Measurements from ENCODE around the gene ERGIC2.

ERGIC2 gene

DNA sequence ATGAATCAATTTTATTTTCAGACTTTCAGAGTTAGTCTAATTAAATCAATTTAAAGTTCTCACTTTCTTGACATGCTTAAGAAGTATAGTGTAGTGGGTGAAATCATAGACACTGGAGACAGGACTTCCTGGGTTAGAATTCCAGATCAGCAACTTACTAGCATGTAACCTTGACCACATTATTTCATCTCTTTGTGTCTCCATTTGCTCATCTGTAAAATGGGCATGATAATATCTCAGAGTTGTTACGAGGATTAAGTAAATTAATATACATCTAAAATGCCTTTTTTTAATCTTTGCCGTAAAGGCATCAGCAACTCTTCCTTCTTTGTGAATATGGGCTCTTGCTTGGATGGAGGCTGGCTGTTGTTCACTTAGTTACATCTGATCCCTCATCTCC is 1.3 kb upstream of the ERGIC2 start:
- intact Hi-C loops (cut with DNase I) = loop anchor here (5.0 kb wide), 1 partner anchor 70 kb away; no protein-coding TSS in a partner anchor
- no peak for DNase-seq

DNA sequence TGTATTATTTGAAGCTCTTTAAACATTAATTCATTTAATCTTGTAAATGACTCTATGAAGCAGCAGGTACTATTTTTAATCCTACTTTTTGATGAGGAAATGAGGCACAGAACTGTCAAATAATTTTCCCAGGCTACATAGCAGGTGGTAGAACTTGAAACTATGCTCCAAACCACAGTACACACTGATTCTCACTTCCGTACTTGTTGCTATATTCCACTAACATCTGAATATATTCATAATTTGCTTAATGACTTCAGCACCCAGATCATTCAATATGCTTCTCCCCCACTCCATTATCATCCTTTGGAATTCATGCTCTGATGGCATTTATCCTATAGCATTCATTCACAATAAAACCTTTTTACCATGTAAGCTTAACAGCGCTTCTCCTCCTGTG is 4.9 kb downstream of the ERGIC2 start:
- no peak for DNase-seq
- intact Hi-C loops (cut with DNase I) = no loop called here

DNA sequence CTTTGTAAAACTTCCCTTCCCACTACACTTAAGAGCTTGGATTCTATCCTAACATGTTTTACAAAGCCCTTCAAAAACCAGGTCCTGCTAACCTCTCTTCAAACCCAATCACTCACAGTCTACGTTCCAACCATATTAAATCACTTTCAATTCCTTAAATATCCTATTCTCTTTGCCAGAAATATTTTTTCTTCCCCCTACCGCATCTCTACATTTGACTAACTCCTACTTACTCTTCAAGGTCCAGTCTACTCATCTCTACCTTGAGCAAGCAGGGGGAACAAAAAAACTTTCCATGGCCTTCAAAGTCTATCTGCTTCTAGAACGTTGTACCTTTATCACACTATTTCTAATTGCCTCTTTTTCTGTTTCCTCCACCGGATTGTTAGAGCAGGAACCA is 6.1 kb downstream of the ERGIC2 start:
- no peak for DNase-seq
- intact Hi-C loops (cut with DNase I) = no loop called here

DNA sequence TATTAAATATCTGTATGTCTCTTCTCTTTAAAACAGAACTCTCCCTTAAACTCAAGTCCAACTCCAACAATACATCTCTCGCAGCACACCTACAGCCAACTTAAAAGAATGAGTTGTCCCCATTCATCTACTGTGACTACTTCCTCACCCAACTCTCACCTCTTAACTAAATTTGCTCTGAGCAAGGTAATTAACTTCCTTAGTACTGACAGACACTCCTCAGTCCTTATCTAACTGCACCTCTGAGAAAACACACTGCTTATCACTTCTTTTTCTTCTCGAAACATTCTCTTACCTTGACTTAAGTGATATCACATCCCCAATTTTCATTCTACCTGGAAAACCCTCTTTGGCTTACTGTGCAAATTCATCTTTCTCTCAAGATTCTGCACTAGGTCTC is 7.0 kb downstream of the ERGIC2 start:
- intact Hi-C loops (cut with DNase I) = no loop called here
- no peak for DNase-seq

DNA sequence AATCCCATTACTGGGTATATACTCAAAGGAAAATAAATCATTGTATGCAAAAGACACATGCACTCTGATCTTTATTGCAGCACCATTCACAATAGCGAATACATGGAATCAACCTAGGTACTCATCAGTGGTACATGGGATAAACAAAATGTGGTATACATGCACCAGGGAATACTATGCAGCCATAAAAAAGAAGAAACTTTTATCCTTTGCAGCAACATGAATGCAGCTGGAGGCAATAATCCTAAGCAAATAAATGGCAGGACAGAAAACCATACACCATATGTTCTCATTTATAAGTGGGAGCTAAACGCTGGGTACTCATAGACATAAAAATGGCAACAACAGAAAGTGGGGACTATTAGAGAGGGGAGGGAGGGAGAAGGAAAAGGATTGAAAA is 15.9 kb downstream of the ERGIC2 start:
- intact Hi-C loops (cut with DNase I) = no loop called here
- no peak for DNase-seq

DNA sequence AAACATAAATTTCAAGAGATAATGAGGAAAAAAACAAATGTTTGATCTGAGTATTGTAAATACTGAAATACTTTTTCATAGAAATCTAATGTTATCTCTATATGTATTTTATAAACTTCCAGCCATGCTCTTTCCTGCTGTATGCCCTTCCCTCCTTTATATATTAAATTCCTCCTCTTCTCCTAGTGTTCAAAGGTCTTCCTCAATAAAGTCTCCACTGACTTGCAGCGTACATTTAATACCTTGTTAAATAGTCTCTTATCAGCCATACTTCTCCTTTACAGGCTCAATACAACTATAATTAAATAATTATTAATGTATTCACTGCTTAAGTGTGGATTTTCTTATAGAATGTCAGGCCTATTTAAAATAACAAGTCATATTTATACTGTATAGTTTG is 26.0 kb downstream of the ERGIC2 start:
- intact Hi-C loops (cut with DNase I) = no loop called here
- no peak for DNase-seq

DNA sequence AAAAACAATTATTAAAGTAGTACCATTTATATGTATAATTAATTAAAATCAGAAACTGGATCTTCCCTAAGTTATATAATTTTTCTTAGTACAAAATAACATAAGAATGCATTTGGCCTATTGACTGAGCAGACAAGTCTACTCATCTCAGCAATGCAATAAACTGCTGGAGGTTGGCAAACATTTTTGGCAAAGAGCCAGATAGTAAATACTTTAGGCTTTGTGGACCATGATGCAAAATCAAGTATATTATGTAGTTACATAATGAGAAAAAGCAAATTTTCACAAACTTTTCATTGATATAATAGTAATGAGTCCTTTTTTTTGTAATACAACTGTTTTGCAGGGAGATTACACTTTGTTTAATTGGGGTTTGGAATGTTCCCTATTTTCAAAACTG is 30.9 kb downstream of the ERGIC2 start:
- intact Hi-C loops (cut with DNase I) = no loop called here

DNA sequence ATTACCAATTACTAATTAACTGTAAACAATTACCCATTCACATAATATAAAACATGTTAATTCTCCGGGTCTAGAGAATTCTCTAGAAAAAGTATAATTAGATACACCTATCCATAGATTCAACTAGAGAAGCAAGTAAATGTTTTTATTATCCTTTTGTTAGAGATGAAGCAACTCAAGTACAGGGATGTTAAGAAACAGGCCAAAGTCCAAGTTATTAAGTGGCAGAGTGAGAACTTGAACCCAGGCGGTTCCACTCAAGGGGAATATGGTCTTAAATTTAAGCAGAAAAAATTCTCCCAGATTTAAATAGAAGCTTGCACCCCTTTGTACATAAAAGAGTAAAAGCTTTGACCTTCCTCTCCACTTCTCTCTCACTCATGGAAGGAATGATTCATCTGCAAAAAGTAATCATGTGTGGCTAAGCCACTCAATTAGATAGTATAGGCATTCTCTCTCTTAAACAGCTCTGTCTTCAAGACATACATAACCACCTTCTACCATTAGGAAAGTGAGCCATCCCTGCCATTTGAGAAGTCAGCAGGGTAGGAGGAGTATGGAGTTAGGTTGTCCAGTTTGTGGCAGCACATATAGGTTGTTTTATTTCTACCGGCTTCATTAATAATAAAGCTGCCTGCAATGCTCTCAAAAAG is 34.1 kb downstream of the ERGIC2 start:
- intact Hi-C loops (cut with DNase I) = no loop called here
- no peak for DNase-seq

More for the DNA sequence above, 30.9 kb downstream of the ERGIC2 start:
- no peak for DNase-seq

DNA sequence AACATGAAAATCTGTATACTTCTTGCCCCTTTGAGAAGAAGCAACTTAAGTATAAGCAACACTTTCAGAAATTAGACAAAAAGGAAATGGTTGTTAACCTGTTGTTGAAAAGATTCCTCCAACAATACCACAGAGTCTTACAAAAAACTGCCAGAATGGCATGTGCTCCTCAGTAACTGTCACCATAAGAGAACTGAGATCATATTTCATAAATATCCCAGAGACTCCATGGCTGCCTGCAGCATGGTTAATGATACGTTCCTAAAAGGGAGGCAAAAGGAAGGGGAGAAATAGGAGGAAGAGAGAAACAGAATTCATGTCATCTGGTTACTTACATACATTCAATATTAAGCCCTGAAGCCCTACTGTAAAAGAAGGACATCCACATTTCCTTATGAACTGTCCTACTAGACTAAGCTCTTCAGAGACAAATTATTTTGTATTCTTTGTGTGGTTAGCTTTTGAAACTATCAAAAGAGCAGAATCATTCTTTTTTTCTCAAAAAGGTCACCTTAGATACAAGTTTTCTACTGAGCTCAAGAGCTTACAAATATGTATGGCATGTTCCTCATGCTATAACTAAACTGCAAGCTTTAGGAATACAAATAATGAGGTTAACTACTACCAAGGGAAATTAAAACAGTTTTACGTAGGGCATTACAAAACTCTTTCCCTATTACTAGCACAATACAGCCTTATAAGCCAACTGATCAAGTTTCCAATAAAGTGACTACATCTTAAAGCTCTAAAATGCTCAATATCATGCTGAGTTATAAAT is 37.8 kb downstream of the ERGIC2 start:
- intact Hi-C loops (cut with DNase I) = no loop called here
- no peak for DNase-seq

DNA sequence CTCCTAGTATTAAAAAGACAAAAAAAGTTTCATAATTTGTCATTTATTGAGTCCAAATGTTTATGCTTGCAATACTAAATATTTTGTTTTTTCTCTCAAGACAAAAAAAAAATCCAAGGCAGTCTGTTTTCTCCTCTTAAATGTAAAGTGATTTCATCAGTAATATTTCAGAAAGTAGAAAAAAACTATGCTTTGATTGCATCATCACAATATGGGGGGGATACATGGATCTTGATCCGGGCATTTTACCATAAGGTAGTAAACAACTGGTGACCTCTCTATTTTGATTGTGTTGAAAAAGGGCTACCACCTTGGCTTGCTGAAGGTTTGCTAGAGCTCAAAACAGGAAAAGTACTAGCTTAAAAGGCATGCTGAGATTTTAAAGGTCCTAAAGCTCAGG is 43.6 kb downstream of the ERGIC2 start:
- DNase-seq = no peak
- intact Hi-C loops (cut with DNase I) = no loop called here

DNA sequence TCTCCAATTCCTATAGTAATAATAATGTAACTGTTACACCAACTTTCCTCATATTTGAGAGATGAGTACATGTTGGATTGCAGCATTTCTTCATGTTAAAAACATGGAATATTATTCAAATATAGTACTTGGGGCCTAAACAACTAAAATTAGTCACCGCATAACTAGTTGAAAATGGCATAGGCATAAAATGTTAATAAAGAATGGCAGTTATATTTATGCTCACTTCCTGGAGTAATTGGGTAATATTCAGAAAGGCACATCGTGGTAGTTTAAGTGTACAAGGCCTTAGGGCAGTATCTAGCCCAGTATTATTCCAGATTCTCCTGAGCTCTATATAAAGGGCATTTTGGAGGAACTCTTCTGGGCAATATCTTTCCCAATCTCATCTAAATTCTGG is 46.0 kb downstream of the ERGIC2 start:
- no peak for DNase-seq
- intact Hi-C loops (cut with DNase I) = no loop called here

DNA sequence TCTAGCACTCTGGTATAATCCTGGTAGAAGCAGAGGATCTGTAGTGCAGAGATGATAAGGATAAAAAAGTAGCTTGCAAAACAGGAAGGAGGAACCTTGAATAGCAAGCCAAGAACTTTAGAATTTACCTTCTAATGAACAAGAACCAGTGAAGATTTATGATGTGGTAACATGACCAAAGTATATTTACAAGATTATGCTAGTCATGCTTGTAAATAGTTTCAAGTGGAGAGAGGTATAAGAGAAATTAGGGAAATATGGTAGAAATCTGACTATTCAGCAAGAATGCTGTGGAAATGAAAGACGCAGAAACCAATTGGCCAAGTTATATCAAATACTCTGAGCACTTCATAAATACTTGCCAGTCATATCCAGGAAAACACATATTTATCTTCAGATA is 47.8 kb downstream of the ERGIC2 start:
- intact Hi-C loops (cut with DNase I) = no loop called here
- DNase-seq = no peak

DNA sequence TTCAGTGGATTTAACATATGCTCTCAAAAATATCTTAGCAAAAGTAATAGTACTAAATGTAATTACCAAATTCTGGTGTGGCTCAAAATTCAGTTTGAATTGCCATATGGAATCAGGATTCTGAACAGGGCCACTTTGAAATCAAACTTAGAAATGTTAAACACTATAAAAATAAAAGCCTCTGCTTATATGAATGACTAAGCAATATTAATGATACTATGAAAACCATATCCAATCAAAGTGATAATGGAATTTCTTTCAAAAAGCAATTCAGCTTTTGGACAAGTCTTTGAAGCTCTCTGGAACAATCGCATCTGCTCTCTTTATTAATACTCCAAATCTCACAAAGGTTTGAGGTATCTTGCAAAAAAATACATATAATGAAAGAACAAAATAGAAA is 51.6 kb downstream of the ERGIC2 start:
- intact Hi-C loops (cut with DNase I) = no loop called here
- no peak for DNase-seq

DNA sequence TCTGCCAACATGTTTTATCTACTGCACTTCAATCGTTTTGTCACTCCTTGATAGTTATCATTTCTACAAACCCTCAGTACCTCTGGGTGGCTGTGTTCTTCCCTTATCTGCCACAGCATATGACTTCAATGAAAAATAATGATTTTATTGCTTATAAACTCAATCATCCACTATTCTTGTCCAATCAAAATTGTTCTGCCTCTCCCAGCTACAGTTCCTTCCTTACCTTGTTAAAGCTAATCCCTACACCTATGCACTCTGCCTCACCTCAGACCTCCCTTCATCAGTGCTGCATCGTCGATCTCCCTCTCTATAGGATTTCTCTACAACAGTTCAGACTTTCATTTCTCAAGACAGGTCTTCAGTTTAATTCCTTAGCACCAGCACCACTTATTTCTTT is 58.8 kb downstream of the ERGIC2 start:
- intact Hi-C loops (cut with DNase I) = no loop called here
- no peak for DNase-seq

DNA sequence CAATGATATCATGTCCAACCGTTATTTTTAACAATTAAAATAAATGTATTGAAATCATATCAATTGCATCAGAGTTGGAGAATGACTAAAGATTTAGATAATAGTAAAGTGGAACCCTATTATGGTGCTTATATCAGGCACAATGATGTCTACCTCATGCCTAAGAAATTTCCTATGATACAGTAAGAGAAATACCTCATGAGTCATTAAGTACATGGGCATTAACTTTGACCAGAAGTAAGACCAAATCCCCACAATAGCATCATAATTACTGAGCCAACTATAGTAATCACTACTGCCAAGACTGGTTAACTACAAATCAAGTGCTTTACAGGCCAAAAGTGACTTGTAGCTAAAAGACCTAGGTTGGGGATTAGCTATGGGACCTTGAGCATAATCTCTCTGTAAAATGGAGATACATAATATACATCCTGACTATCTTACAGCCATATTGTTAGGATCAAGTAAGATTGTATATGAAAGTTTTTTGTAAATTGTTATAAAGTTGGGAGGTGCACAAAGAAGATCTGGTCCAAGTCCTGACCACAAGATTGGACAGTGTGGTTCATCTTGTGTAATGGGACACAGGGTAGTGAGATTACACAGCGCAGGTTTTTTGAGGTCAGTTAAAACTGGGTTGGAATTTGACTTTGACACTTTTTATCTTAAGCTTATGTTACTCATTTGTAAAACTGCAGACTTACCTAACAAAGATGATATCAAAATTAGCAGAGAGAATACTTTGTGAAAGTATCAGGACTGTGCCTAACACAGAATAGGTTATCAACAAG is 60.5 kb downstream of the ERGIC2 start:
- intact Hi-C loops (cut with DNase I) = no loop called here
- no peak for DNase-seq

DNA sequence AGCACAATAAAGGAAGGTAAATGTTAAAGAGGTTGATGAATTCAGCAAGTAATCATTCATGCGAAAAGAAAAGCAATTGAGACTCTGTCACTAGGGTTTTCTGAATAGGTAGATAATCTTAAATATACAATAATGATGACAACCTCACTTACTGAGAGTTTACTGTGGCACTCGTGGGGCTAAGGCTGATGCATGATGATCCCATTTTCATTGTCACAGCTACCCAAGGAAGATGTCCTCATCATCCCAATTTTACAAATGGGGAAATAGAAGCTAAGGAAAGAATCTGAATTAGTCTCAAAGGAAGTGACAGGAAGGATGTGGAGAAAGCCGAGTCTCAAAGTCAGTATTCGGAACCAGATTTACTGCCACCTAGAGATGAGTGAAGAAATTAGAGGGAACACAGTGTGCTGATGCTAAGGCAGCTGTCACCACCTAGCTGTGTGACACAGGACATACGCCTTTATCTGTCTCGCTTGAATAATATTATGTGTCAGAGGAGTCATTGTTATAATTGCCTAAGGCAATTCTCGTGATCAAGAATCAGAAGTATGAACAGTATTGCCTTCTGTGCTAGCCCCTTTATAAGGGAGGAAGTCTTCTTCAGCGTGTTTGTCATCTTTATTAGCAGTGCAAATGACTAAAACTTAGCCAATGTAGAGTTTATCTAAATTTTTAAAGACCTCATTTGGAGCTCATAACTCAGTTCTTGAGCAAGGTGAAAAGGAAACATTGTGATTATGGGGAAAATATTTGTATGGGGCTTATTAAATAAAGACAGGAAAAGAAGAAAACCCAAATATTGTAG is 63.2 kb downstream of the ERGIC2 start:
- DNase-seq = peak in 6 of 10 donors; percentile 36 to 91 (median 42)
- intact Hi-C loops (cut with DNase I) = loop anchor here (1.0 to 10.0 kb wide), 2 partner anchors 244 to 1487 kb away; no protein-coding TSS in a partner anchor

DNA sequence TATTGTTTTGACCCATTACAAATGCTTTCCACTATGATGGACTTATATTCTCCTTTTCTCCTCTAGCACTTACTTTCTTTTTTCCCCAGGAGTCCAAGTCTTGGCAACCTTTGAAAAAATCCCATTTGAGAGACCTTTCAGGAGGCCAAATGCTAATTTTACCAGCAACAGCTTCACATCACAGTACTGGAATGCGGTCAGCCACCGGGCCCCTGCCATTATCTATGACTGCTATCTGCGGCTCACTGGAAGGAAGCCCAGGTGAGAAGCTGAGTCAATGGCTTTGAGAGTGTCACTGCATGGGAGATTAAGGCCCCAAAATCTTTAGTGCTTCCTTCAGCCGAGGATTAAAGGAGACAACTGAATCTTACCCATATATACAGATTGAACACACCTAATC is 64.2 kb downstream of the ERGIC2 start:
- DNase-seq = no peak
- intact Hi-C loops (cut with DNase I) = loop anchor here (1.0 to 10.0 kb wide), 2 partner anchors 243 to 1488 kb away; no protein-coding TSS in a partner anchor

DNA sequence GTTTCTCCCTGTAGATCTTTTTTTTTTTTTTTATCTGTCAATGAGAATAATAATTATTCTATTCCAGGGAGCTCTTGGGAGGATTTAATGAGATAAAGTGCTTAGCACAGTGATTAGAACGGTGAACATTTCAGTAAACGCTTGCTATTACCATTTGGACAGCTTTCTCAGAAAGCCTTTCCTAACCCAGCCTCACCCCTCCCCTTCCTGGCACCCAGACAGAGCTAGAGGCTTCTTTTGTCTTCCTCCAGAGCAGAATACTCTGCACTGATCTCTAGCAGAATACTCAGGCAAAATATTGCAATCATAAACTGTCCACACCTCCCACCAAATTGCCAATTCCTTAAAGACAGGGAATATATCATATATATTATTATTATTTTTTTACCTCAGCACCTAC is 66.6 kb downstream of the ERGIC2 start:
- peak in 5 of 10 donors; percentile 19 to 57 (median 41) for DNase-seq
- intact Hi-C loops (cut with DNase I) = loop anchor here (10.0 kb wide), 1 partner anchor 1490 kb away; no protein-coding TSS in a partner anchor

DNA sequence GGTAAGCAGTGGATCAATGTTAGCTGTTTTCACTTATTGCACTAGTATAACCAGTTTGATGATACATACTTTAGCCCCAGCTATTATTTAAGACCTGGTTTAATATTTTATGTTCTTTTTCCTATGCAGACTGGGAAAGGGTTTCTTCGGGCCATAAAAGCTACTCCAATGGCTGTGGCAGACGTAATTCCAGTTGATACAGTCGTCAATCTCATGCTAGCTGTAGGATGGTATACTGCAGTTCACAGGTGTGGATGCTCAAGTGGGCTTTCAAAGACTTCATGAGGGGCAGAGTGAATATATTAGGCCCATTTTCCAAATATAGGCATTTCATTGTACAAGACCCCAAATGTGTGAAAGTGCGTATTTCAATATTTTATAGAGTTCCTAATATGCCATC is 70.1 kb downstream of the ERGIC2 start:
- intact Hi-C loops (cut with DNase I) = loop anchor here (10.0 kb wide), 1 partner anchor 1494 kb away; no protein-coding TSS in a partner anchor
- DNase-seq = no peak

DNA sequence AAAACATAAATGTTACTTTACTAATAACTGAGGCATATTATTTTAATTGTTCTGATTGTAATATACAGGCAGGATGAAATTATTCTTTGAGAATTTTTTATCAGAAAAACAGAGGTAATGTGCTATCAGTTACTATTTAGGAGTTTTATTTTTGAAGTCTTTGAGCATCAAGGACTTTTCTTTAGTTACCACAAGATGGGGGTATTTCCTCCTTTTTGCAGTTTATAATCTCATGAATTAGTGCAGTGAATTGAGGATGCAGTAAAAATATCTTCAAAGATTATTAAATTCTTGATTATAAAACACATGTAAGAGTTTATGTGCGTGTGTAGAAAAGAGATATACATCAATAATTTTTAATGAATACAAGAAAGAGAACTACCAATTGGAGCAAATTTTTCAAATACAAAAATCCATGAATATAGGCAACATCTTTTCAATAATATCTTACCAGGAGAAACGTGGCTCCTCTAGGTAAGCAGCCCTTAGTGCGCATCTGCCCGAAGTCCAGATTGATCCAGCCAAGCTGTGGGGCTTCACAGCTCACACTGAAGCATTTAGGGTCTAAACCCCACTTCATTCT is 71.6 kb downstream of the ERGIC2 start:
- intact Hi-C loops (cut with DNase I) = loop anchor here (5.0 kb wide), 1 partner anchor 208 kb away; no protein-coding TSS in a partner anchor
- peak in 1 of 10 donors; percentile 41 for DNase-seq

All from posterior cingulate gyrus (tissue), 11 donors.